H1 (cell line): ENCODE results near the gene ATP8B3. TPM values are rescaled to one million over a fixed set of nuclear protein-coding genes. Genes with fewer than 3 reads are reported as not detected.

Source experiments
- CTCF ChIA-PET: fragments of 300-600 bp; sonication (Branson Sonifier 250); formaldehyde crosslinking; loops from one replicate; lab custom pipeline; 2021; ENCODE audit not compliant: partially characterized antibody; lab: Charles Lee
- POLR2A ChIA-PET: fragments of 300-600 bp; sonication (Branson Sonifier 250); formaldehyde crosslinking; loops from one replicate; lab custom pipeline; 2021; ENCODE audit warnings: inconsistent platforms; ENCODE audit not compliant: partially characterized antibody; lab: Charles Lee
- DNase-seq, 2 experiments: peaks; one replicate each; pipeline versions ENCODE4 v3.0.0 to v3.0.0-alpha.2; 2010 to 2022; ENCODE audit warnings: low spot score in 2 of 2, low read depth in 1 of 2, mixed read lengths in 1 of 2
- FAIRE-seq: peaks from 2 replicates; lab custom pipeline; 2011; peaks lifted over from hg19 to GRCh38; lab: Jason Lieb, UNC
- H2AFZ ChIP-seq: 2 replicates; pipeline ENCODE4 v1.8.1; 2012; ENCODE audit warnings: low read length, inconsistent platforms
- H2AK5ac ChIP-seq: 2 replicates; pipeline ENCODE4 v1.6.1; 2013; ENCODE audit warnings: low read depth, low read length
- H2BK120ac ChIP-seq: replicated peaks from 2 replicates; pipeline ENCODE3; 2013; ENCODE audit warnings: low read depth, low read length, inconsistent platforms
- H2BK12ac ChIP-seq: 2 replicates; pipeline ENCODE4 v1.6.1; 2013; ENCODE audit warnings: low read depth, low read length
- H2BK15ac ChIP-seq: 2 replicates; pipeline ENCODE4 v1.6.1; 2013; ENCODE audit warnings: low read length
- H2BK20ac ChIP-seq: 2 replicates; pipeline ENCODE4 v1.6.1; 2013; ENCODE audit warnings: low read length
- H2BK5ac ChIP-seq: 2 replicates; pipeline ENCODE4 v1.6.1; 2013; ENCODE audit warnings: low read depth, low read length
- H3K14ac ChIP-seq: 2 replicates; pipeline ENCODE4 v1.6.1; 2013; ENCODE audit warnings: inconsistent platforms; ENCODE audit not compliant: insufficient read length
- H3K18ac ChIP-seq: 2 replicates; pipeline ENCODE4 v1.6.1; 2013; ENCODE audit warnings: low read length; ENCODE audit errors: extremely low read depth
- H3K23ac ChIP-seq: 2 replicates; pipeline ENCODE4 v1.6.1; 2013; ENCODE audit warnings: inconsistent platforms; ENCODE audit not compliant: insufficient read length
- H3K23me2 ChIP-seq: 2 replicates; pipeline ENCODE4 v1.6.1; 2013; ENCODE audit warnings: low read depth, low read length
- H3K27ac ChIP-seq: 2 replicates; pipeline ENCODE4 v1.6.1; 2011; ENCODE audit warnings: low read depth, low read length, inconsistent platforms
- H3K27me3 ChIP-seq, 4 experiments: replicated peaks in 1 of 4; 1 replicate in 1 of 4; 2 replicates in 3 of 4; pipeline versions ENCODE4 v1.6.1 to v1.8.1; 2011 to 2013; ENCODE audit warnings: low read length in 3 of 4, mild to moderate bottlenecking in 3 of 4, inconsistent platforms in 2 of 4, mixed read lengths in 2 of 4, moderate library complexity in 1 of 4; ENCODE audit not compliant: control insufficient read depth in 3 of 4, insufficient read depth in 3 of 4; ENCODE audit errors: extremely low read depth in 1 of 4
- H3K36me3 ChIP-seq, 4 experiments: 2 replicates each; pipeline versions ENCODE4 v1.6.1 to v1.8.1; 2011 to 2013; ENCODE audit warnings: mild to moderate bottlenecking in 4 of 4, low read length in 3 of 4, moderate library complexity in 2 of 4, control low read depth in 1 of 4, inconsistent platforms in 1 of 4; ENCODE audit not compliant: insufficient read depth in 4 of 4, control insufficient read depth in 2 of 4
- H3K4ac ChIP-seq: replicated peaks from 2 replicates; pipeline ENCODE3; 2013; ENCODE audit warnings: low read length, low read depth, mixed read lengths, inconsistent platforms; ENCODE audit not compliant: insufficient read length
- H3K4me1 ChIP-seq, 4 experiments: replicated peaks in 1 of 4; 1 replicate in 1 of 4; 2 replicates in 3 of 4; pipeline versions ENCODE4 v1.6.1 to v1.8.1; 2011 to 2013; ENCODE audit warnings: low read length in 3 of 4, inconsistent platforms in 2 of 4, mixed read lengths in 1 of 4; ENCODE audit not compliant: insufficient read depth in 4 of 4, control insufficient read depth in 3 of 4
- H3K4me2 ChIP-seq, 2 experiments: 2 replicates each; pipeline versions ENCODE4 v1.6.1 to v1.8.1; 2011 to 2013; ENCODE audit warnings: low read depth in 2 of 2, low read length in 2 of 2, control low read depth in 1 of 2, inconsistent platforms in 1 of 2, mild to moderate bottlenecking in 1 of 2; ENCODE audit not compliant: insufficient read depth in 1 of 2
- H3K4me3 ChIP-seq, 4 experiments: fragments of 200-600, 300-600 bp in 1 of 4; sonication (generic), shearing (Covaris generic), sonication (Bioruptor Twin) in 1 of 4; 2 replicates each; pipeline versions ENCODE4 v1.5.1 to v1.8.1; 2011 to 2016; ENCODE audit warnings: low read length in 4 of 4, low read depth in 3 of 4, control low read depth in 2 of 4, inconsistent platforms in 2 of 4, mild to moderate bottlenecking in 2 of 4, mixed read lengths in 1 of 4, moderate library complexity in 1 of 4; ENCODE audit not compliant: insufficient read depth in 2 of 4; ENCODE audit errors: extremely low read depth in 1 of 4
- H3K56ac ChIP-seq: replicated peaks from 2 replicates; pipeline ENCODE3; 2013; ENCODE audit warnings: low read depth, mild to moderate bottlenecking, mixed read lengths, low read length, inconsistent platforms; ENCODE audit not compliant: insufficient read length
- H3K79me1 ChIP-seq: 2 replicates; pipeline ENCODE4 v1.6.1; 2013; ENCODE audit warnings: low read depth, low read length, control low read depth
- H3K79me2 ChIP-seq, 2 experiments: 2 replicates each; pipeline versions ENCODE4 v1.6.1 to v1.8.1; 2012 to 2013; ENCODE audit warnings: low read length in 2 of 2, mild to moderate bottlenecking in 2 of 2, inconsistent platforms in 1 of 2; ENCODE audit not compliant: insufficient read depth in 2 of 2, control insufficient read depth in 1 of 2
- H3K9ac ChIP-seq, 4 experiments: replicated peaks in 1 of 4; 1 replicate in 1 of 4; 2 replicates in 3 of 4; pipeline versions ENCODE4 v1.6.1 to v1.8.1; 2011 to 2013; ENCODE audit warnings: low read depth in 3 of 4, low read length in 3 of 4, control low read depth in 2 of 4, mild to moderate bottlenecking in 2 of 4, moderate library complexity in 2 of 4, inconsistent platforms in 1 of 4; ENCODE audit errors: extremely low read depth in 1 of 4
- H3K9me3 ChIP-seq, 2 experiments: 2 replicates each; pipeline versions ENCODE4 v1.6.1 to v1.8.1; 2012 to 2013; ENCODE audit warnings: mild to moderate bottlenecking in 2 of 2, moderate library complexity in 2 of 2, control low read depth in 1 of 2, inconsistent platforms in 1 of 2, low read depth in 1 of 2, low read length in 1 of 2, mixed read lengths in 1 of 2; ENCODE audit not compliant: insufficient read depth in 2 of 2
- H4K20me1 ChIP-seq, 2 experiments: replicated peaks in 1 of 2; 2 replicates each; pipeline versions ENCODE3 to v1.8.1; 2011 to 2013; ENCODE audit warnings: inconsistent platforms in 2 of 2, low read length in 2 of 2, mild to moderate bottlenecking in 1 of 2; ENCODE audit not compliant: insufficient read depth in 2 of 2, control insufficient read depth in 1 of 2
- H4K5ac ChIP-seq: 2 replicates; pipeline ENCODE4 v1.6.1; 2013; ENCODE audit warnings: low read length, low read depth, mixed read lengths, inconsistent platforms; ENCODE audit not compliant: insufficient read length
- H4K8ac ChIP-seq: 2 replicates; pipeline ENCODE4 v1.8.0; 2013; ENCODE audit warnings: mild to moderate bottlenecking, moderate library complexity, low read length, inconsistent platforms; ENCODE audit not compliant: insufficient read depth; ENCODE audit errors: extremely low read depth
- H4K91ac ChIP-seq: replicated peaks from 2 replicates; pipeline ENCODE3; 2013; ENCODE audit warnings: low read length, mixed read lengths, inconsistent platforms; ENCODE audit not compliant: insufficient read length
- EGR1 ChIP-seq: IDR thresholded peaks from 2 replicates; pipeline ENCODE4 v1.6.1; 2011; ENCODE audit warnings: low read depth, low read length, borderline replicate concordance
- EZH2 ChIP-seq: fragments of 200-600 bp; sonication (generic); IDR thresholded peaks from 2 replicates; pipeline ENCODE4 v1.7.1; 2012; ENCODE audit warnings: low read depth, mild to moderate bottlenecking, moderate library complexity, low read length, inconsistent platforms; ENCODE audit not compliant: severe bottlenecking
- GABPA ChIP-seq: IDR thresholded peaks from 2 replicates; pipeline ENCODE4 v1.6.1; 2011; ENCODE audit warnings: mild to moderate bottlenecking, low read length, moderate library complexity, borderline replicate concordance; ENCODE audit not compliant: insufficient read depth
- GTF2F1 ChIP-seq: IDR thresholded peaks from 2 replicates; pipeline ENCODE4 v1.6.1; 2012; ENCODE audit warnings: low read depth, low read length, improper control_type of control experiment, borderline replicate concordance
- RNF2 ChIP-seq: fragments of 200-900, 300-1000 bp; sonication (generic); IDR thresholded peaks from 2 replicates; pipeline ENCODE4 v1.7.1; 2016; ENCODE audit warnings: borderline replicate concordance, low read depth, mild to moderate bottlenecking, antibody characterized with exemption, low read length; ENCODE audit not compliant: poor library complexity, severe bottlenecking; ENCODE audit errors: missing control alignments
- SUZ12 ChIP-seq: fragments of 200-600 bp; sonication (generic); IDR thresholded peaks from 2 replicates; pipeline ENCODE4 v1.6.1; 2012; ENCODE audit warnings: mild to moderate bottlenecking, inconsistent platforms, low read length, moderate library complexity, mixed read lengths
- ZNF274 ChIP-seq: IDR thresholded peaks from 2 replicates; pipeline ENCODE4 v1.7.0; 2012; ENCODE audit warnings: low read length, borderline replicate concordance; ENCODE audit errors: extremely low read depth
- WGBS, 2 experiments: shearing (Covaris generic) in 1 of 2; methylation state at CpG; one replicate each; pipeline versions ENCODE4 v1.1.6 to v1.1.7; 2013 to 2015; ENCODE audit warnings: low lambda C conversion rate in 2 of 2, mixed read lengths in 2 of 2, inconsistent platforms in 1 of 2, low coverage in 1 of 2, missing lambda C conversion rate in 1 of 2; ENCODE audit not compliant: insufficient replicate concordance in 2 of 2, insufficient coverage in 1 of 2, insufficient read length in 1 of 2; ENCODE audit errors: extremely low coverage in 1 of 2, missing lambda C conversion rate in 1 of 2; 5-methylcytosine and 5-hydroxymethylcytosine counted together
- polyA plus RNA-seq, 7 experiments: library from polyadenylated mRNA; depleted of rRNA in 3 of 7; stranded (reverse) in 5 of 7; unstranded in 2 of 7; fragments of >200 nt in 5 of 7; fragments of 200-250 nt in 2 of 7; gene quantifications; 1 replicate in 5 of 7; 2 replicates in 1 of 7; 4 replicates in 1 of 7; pipeline versions ENCODE4 v1.2.1 to v1.2.3, GENCODE V29; 2011 to 2013; ENCODE audit warnings: missing spikeins in 2 of 7, mixed read lengths in 2 of 7
- total RNA-seq: library from RNA; stranded (reverse); fragmentation: NEBNext Ultra II Directional; extraction: Animal tissue kit (Norgen Biotek cat#: 25700); gene quantifications from 2 replicates; pipeline ENCODE4 v1.2.1, GENCODE V29; 2021
- TF ChIP-seq, protein P1 (sequence below): IDR thresholded peaks from 2 replicates; pipeline ENCODE4 v1.6.1; 2012; ENCODE audit warnings: inconsistent platforms

ATP8B3 gene
- total and polyA plus RNA-seq, 2 of the 8 experiments (the other 6 are each of a cell fraction or from before 2014, with no cell fraction given) = 4.1 to 9.3 TPM

GRCh38 chr19:1765904-1766799 is 45.9 kb downstream of the ATP8B3 start:
- no peak overlapping the region; the same call in none of the 2 replicates for H4K8ac ChIP-seq
- H3K18ac ChIP-seq = peak overlapping the region; percentile 48
- H3K4me2 ChIP-seq = peak overlapping the region; percentile 7 to 50; a peak in 3 of 4 replicates
- peaks cover 70 to 88% (median 80%) of the 10 kb centered on the region in 4 experiments for H3K27me3 ChIP-seq
- peak overlapping the region; percentile 86; the same call in 1 of the 2 replicates for H2AK5ac ChIP-seq
- H2BK12ac ChIP-seq = peak overlapping the region; percentile 96; the same call in 1 of the 2 replicates
- H3K23me2 ChIP-seq = peaks cover 9% of the 10 kb centered on the region; the same call in 1 of the 2 replicates
- no peak overlapping the region for H3K56ac ChIP-seq
- H4K91ac ChIP-seq = no peak overlapping the region
- H3K9ac ChIP-seq = no peak overlapping the region
- peak overlapping the region; percentile 90 for H2BK20ac ChIP-seq
- ChIA-PET CTCF (interaction anchor here (0.6 to 4.9 kb wide), 30 partner anchors 7 to 265 kb away, joined by 3 to 97 read pairs (median 4); no protein-coding TSS in a partner anchor), POLR2A (interaction anchor here (0.6 to 4.4 kb wide), 7 partner anchors 9 to 93 kb away, joined by 3 to 14 read pairs (median 3); no protein-coding TSS in a partner anchor)
- no peak for FAIRE-seq
- H3K79me2 ChIP-seq = no peaks in the 10 kb centered on the region
- H3K4ac ChIP-seq = peak overlapping the region; percentile 46
- peaks cover 5 to 25% of the 10 kb centered on the region in 2 experiments for H4K20me1 ChIP-seq
- peak in 1 of 2 experiments; percentile 48 for DNase-seq
- H2BK15ac ChIP-seq = peak overlapping the region; percentile 99
- H2BK5ac ChIP-seq = no peak overlapping the region; the same call in 1 of the 2 replicates
- H3K14ac ChIP-seq = no peak overlapping the region
- H3K4me1 ChIP-seq = peaks cover 0 to 20% (median 8%) of the 10 kb centered on the region in 4 experiments; a peak in 6 of 7 replicates
- H3K36me3 ChIP-seq = peaks cover 0 to 6% (median 0%) of the 10 kb centered on the region in 4 experiments; a peak in 1 of 8 replicates
- no peak overlapping the region for H4K5ac ChIP-seq
- no peaks in the 10 kb centered on the region for H3K79me1 ChIP-seq
- 13% methylated on average over 19 of the region's 38 CpGs; no CpG with 5 or more reads in 1 of the 2 experiments for WGBS, 2 experiments
- H2BK120ac ChIP-seq = no peak overlapping the region
- H2AFZ ChIP-seq = no peak overlapping the region
- no peak overlapping the region for H3K23ac ChIP-seq
- no peak overlapping the region for H3K27ac ChIP-seq
- peak overlapping the region in 1 of 4 experiments; percentile 39; a peak in 2 of 8 replicates for H3K4me3 ChIP-seq
- peaks cover 6 to 7% of the 10 kb centered on the region in 2 experiments; a peak in 3 of 4 replicates for H3K9me3 ChIP-seq
- TF ChIP-seq GTF2F1 (no peak), SUZ12 (peak; percentile 97), GABPA (no peak), ZNF274 (no peak), EZH2 (peak; percentile 92), RNF2 (peak; percentile 88), EGR1 (peak; percentile 81; the same call in 1 of the 2 replicates)
- TF ChIP-seq, protein P1, sequence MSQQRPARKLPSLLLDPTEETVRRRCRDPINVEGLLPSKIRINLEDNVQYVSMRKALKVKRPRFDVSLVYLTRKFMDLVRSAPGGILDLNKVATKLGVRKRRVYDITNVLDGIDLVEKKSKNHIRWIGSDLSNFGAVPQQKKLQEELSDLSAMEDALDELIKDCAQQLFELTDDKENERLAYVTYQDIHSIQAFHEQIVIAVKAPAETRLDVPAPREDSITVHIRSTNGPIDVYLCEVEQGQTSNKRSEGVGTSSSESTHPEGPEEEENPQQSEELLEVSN = peak; percentile 57
